Calu3 (cell line): ENCODE data around the gene CTNNA2. TPM values are rescaled to one million over a fixed set of nuclear protein-coding genes. Genes with fewer than 3 reads are reported as not detected.

ENCODE experiments used
- BruUV-seq: library from RNA; stranded (reverse); fragments of 400-500 nt; replicated peaks from 2 replicates; lab custom pipeline; 2021; lab: Mats Ljungman, UMichigan
- CTCF ChIA-PET: fragments of 300-600 bp; sonication (Branson Sonifier 250); formaldehyde crosslinking; loops from one replicate; lab custom pipeline; 2022; ENCODE audit warnings: antibody characterized with exemption; lab: Charles Lee
- DNase-seq: peaks from one replicate; pipeline ENCODE4 v3.0.0; 2022
- H3K27ac Mint-ChIP-seq: one replicate; pipeline ENCODE4 v1.8.0; 2022; ENCODE audit warnings: mixed read lengths; ENCODE audit not compliant: unreplicated experiment
- H3K27me3 Mint-ChIP-seq: one replicate; pipeline ENCODE4 v1.8.0; 2022; ENCODE audit warnings: mixed read lengths; ENCODE audit not compliant: unreplicated experiment
- H3K36me3 Mint-ChIP-seq: one replicate; pipeline ENCODE4 v1.8.0; 2022; ENCODE audit warnings: mild to moderate bottlenecking, moderate library complexity, mixed read lengths; ENCODE audit not compliant: insufficient read depth, unreplicated experiment
- H3K4me1 Mint-ChIP-seq: one replicate; pipeline ENCODE4 v1.8.0; 2022; ENCODE audit warnings: mild to moderate bottlenecking, low read depth, mixed read lengths; ENCODE audit not compliant: unreplicated experiment
- H3K4me3 Mint-ChIP-seq: one replicate; pipeline ENCODE4 v1.8.0; 2022; ENCODE audit warnings: mild to moderate bottlenecking, low read depth, moderate library complexity, mixed read lengths; ENCODE audit not compliant: unreplicated experiment
- H3K9me3 Mint-ChIP-seq: one replicate; pipeline ENCODE4 v1.8.0; 2022; ENCODE audit warnings: low read depth, mixed read lengths; ENCODE audit not compliant: unreplicated experiment
- intact Hi-C: fragments of 100-400 bp; cut with micrococcal nuclease; formaldehyde crosslinking; loops from one replicate; pipeline ENCODE4 v1.10.0; 2022; ENCODE audit not compliant: unreplicated experiment
- total RNA-seq: library from RNA; stranded (reverse); gene quantifications from 2 replicates; pipeline ENCODE4 v1.2.3, GENCODE V29; 2022
- TF ChIP-seq, protein P1 (sequence below): fragments of 200-600 bp; IDR thresholded peaks from one replicate; pipeline ENCODE4 v1.8.0; 2022; ENCODE audit warnings: antibody characterized with exemption; ENCODE audit not compliant: unreplicated experiment

Gene CTNNA2
- total RNA-seq, 1 experiment from 2014 or later, result not detected

DNA sequence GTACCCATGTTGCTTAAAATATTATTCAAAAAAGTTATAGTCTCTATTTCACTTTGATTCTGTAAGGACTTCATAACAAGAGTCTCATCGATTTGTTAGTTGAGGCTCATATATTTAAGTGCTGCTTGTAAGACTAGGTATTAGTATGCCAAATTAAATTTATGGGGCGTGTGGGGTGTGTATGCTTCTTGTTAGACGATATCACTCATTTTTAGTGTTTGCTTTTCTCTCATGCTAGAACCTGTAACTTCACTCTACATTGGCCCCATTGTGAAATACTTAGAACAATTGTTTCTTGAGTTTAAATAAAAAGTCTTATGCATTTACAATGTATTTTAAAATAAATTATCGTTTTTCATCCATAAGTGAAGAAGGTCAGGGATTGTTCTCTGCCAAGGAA lies 63.6 kb downstream of the CTNNA2 start:
- CTCF ChIA-PET, result no interaction called here
- TF ChIP-seq, protein P1, sequence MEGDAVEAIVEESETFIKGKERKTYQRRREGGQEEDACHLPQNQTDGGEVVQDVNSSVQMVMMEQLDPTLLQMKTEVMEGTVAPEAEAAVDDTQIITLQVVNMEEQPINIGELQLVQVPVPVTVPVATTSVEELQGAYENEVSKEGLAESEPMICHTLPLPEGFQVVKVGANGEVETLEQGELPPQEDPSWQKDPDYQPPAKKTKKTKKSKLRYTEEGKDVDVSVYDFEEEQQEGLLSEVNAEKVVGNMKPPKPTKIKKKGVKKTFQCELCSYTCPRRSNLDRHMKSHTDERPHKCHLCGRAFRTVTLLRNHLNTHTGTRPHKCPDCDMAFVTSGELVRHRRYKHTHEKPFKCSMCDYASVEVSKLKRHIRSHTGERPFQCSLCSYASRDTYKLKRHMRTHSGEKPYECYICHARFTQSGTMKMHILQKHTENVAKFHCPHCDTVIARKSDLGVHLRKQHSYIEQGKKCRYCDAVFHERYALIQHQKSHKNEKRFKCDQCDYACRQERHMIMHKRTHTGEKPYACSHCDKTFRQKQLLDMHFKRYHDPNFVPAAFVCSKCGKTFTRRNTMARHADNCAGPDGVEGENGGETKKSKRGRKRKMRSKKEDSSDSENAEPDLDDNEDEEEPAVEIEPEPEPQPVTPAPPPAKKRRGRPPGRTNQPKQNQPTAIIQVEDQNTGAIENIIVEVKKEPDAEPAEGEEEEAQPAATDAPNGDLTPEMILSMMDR, result no peak
- Mint-ChIP-seq H3K4me3 (no peak overlapping the region), H3K9me3 (peaks cover 10% of the 10 kb centered on the region), H3K27me3 (no peaks in the 10 kb centered on the region), H3K36me3 (no peaks in the 10 kb centered on the region), H3K27ac (no peak overlapping the region), H3K4me1 (no peaks in the 10 kb centered on the region)
- BruUV-seq, result no TSS peak
- DNase-seq, result no peak
- intact Hi-C loops, result no loop called here

DNA sequence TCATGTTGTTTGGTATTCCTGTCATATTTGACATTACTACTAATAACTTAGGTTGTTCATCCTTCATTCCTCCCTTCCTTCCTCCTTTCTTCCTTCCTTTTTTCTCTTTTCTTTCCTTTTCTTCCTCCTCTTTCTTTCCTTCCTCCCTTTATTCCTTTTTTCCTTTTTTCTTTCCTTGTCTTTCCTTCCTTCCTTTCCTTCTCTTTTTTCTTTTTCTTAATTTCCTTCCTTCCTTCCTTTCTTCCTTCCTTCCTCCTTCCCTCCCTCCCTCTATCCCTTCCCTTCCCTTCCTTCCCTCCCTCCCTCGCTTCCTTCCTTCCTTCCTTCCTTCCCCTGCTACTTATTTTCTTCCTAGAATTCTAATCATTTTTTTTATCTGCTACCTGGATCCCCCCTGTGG lies 66.1 kb downstream of the CTNNA2 start:
- H3K27me3 Mint-ChIP-seq, result no peaks in the 10 kb centered on the region
- intact Hi-C loops, result no loop called here
- BruUV-seq, result no TSS peak
- H3K4me3 Mint-ChIP-seq, result no peak overlapping the region
- TF ChIP-seq, protein P1, result no peak
- no peaks in the 10 kb centered on the region for H3K4me1 Mint-ChIP-seq
- H3K9me3 Mint-ChIP-seq, result peaks cover 10% of the 10 kb centered on the region
- no peaks in the 10 kb centered on the region for H3K36me3 Mint-ChIP-seq
- DNase-seq, result no peak
- CTCF ChIA-PET, result no interaction called here
- no peak overlapping the region for H3K27ac Mint-ChIP-seq

DNA sequence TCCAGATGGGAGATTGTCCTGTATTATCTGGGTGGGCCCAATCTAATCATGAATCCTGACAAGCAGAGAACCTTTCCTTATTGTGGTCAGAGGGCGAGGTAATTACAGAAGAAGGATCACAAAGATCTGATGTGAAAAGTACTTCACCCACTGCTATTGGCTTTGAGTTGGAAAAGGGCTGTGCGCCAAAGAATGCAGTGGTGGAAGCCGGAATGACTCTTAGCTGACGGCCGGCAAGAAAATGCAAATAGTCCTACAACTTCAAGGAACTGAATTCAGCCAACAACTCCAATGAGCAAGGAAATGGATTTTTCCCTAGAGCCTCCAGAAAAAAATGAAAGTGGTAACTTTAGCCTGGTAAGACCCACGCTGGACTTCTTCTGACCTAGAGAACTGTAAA lies 67.3 kb downstream of the CTNNA2 start:
- no peak for DNase-seq
- Mint-ChIP-seq H3K36me3 (no peaks in the 10 kb centered on the region), H3K27me3 (no peaks in the 10 kb centered on the region), H3K4me1 (no peaks in the 10 kb centered on the region), H3K4me3 (no peak overlapping the region), H3K9me3 (peaks cover 10% of the 10 kb centered on the region), H3K27ac (no peak overlapping the region)
- intact Hi-C loops, result no loop called here
- CTCF ChIA-PET, result no interaction called here
- BruUV-seq, result no TSS peak
- TF ChIP-seq, protein P1, result no peak

GRCh38 chr2:79585701-79586433 lies 73.0 kb downstream of the CTNNA2 start:
- no peak overlapping the region for H3K4me3 Mint-ChIP-seq
- TF ChIP-seq, protein P1, result no peak
- H3K36me3 Mint-ChIP-seq, result no peaks in the 10 kb centered on the region
- no peak overlapping the region for H3K27ac Mint-ChIP-seq
- no peak for DNase-seq
- H3K27me3 Mint-ChIP-seq, result no peaks in the 10 kb centered on the region
- BruUV-seq, result no TSS peak
- CTCF ChIA-PET, result interaction anchor here (0.7 kb wide), 1 partner anchor 19 kb away, joined by 3 read pairs; no protein-coding TSS in a partner anchor
- intact Hi-C loops, result no loop called here
- no peaks in the 10 kb centered on the region for H3K4me1 Mint-ChIP-seq
- peaks cover 11% of the 10 kb centered on the region for H3K9me3 Mint-ChIP-seq
